HG02885 (cell line): ENCODE data around the gene RFX2.

Experiments used
- ATAC-seq: cut with Tn5 transposase; IDR thresholded peaks from one replicate; pipeline ENCODE4 v1.9.1; 2021; ENCODE audit warnings: mild to moderate bottlenecking; ENCODE audit not compliant: unreplicated experiment, poor library complexity

Gene RFX2

DNA sequence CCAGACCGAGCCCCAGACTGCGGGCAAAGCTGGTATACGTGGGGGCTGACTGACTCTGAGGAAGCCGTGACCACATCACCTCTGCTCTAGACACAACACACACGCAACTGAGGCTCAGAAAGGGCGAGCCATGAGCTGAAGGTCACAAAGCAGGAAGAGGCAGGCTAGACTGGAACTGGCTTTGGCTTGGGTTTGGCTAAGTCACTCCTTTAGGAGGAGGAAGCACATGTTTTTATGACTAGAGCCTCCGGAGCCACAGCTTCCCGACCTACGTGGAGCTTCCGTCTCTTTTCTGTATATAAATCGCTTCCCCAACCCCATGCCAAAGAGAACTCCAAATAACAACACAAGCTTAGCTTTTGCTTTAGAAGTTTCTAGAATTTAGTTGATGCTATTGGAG lies 48.0 kb downstream of the RFX2 start:
- ATAC-seq: no peak

DNA sequence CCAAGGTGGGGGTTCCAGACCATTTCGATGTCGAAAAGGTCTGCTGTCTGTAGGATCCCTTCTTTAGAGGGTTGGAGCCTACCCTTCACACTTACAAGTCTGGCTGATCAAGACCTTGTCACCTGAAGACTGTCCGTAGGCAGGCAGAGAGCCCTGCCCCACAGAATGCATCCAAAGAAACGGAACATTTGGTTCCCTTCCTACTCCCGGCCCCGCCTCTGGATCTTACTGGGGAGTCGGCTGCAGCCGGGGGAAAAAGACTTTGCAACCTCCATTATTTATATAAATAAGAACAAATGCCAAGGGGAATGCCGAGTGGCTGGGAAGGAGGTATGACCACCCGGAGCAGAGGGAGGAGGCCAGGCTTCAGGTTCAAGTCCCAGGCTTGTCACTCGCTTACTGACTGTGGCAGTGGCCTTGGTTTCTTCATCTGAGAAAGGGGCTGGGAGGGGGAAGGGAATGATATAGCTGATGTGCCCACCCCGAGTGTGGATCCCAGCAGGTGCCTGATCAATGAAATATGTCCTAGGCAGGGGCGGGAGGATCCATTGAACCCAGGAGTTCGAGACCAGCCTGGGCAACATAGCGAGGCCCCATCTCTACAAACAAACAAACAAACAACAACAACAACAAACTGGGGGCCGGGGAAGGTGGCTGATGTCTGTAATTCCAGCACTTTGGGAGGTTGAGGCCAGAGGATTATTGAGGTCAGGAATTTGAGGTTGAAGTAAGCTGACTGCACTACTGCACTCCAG lies 48.7 kb downstream of the RFX2 start:
- ATAC-seq: no peak

DNA sequence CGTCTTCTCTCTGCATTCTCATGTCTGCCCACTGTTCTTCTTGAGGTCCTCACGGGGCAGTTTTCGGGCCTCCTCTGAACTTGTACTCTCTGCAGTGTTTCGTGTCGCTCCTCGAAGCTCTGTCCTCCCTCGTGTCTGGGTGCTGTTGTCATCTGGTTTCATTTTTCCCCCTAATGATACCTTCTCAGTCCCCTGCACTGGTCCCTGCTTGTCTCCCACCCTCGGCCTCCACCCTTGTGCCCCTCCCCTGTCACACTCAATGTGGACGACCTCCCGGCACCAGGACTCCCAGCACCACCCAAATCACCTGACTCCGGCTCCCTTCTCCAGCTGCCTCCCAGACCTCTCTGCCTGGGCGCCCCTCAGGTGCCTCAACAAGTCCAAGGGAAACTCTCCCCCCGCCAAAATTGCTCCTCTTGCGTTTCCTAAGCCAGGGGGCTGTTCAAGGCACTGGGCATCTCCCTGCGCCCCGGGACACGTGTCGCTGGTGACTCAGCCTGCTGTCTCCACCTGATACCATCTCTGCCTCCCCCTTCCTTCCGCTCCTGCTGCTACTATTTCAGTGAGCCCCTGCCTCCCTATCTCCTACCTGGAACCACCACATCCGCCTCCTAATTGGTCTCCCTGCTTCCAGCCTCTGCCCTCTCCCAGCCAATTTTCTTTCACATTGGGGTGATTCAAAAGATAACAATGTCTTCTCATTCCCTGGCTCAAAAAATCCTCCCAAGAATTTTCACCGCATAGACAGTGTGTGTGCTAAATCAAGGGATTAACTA lies 49.5 kb downstream of the RFX2 start:
- no peak for ATAC-seq

DNA sequence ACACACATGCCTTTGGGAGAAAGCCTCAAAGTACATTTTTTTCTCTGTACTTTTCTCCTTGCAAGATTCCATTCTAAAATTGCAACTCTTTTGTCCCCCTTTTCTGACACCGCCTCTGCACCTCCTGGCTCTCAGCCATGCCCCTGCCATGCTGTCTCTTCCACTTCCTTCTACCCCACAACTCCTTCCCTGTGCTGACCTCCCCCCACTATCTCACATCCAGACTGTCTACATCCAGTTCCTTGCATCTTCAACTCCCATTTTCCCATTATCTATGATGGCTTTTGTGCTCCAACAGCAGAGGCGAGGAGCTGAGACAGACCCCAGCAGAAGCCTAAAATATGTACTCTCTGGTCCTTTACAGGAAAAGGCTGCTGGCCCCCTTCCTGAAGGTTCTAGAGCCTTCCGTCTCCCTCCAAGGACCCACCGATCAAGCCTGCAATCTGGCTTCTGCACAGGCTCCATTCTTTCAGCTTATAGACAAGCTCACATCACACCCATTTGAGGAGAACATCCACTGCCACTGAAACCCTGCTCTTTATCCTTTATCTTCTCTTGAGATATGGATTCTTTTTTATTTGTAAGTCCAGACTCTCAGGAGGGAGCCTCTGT lies 50.2 kb downstream of the RFX2 start:
- ATAC-seq: no peak

DNA sequence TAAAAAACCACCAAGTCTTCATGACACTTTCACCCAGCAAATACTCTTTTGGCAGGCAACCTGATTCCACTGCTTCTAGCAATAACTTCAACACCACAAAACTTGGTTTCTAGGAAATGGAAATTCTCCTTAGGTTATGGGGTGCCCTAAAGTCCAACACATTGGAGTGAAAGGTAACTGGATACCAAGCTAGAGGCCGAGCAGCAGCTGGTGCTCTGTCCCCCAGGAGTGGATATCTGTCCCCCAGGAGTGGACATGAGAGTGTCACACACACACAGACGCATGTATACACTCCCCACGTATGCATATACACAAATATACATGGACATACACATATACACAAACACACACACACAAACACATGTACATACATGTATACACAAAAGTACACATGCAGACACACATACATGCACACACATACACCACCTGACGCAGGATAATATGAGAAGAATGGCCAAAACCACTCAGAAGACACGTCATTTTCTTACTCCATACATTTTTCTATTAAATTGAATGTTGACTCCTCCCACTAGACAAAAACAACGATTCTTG lies 50.8 kb downstream of the RFX2 start:
- ATAC-seq: no peak

DNA sequence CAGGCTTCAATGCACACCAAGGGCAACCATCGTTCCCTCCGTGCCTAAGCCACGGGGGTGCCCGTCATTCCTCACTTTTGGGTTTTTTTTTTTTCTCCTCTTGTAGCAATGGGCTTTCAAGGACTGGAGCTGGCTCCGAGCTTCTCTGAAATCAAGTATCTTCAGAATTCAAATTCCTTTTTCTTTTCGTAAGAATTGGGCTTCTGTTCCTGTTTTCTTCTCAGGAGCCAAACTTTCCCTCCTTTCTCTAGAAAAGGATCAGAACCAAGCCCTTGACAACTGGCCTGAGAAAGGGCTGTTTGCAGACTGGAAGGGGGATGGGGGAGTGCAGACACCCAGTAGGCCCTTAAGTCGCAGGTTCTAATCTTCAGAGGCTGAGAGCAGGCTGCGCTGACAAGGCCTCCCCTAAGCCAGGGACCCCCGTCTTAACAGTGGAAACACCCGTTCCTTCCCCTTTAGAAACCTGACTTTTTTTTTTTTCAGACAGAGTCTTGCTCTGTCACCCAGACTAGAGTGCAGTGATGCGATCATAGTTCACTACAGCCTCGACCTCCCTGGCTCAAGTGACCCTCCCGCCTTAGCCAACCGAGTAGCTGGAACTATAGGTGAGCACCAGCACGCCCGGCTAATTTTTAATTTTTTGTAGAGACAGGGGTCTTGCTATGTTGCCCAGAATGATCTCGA lies 51.6 kb downstream of the RFX2 start:
- no peak for ATAC-seq

DNA sequence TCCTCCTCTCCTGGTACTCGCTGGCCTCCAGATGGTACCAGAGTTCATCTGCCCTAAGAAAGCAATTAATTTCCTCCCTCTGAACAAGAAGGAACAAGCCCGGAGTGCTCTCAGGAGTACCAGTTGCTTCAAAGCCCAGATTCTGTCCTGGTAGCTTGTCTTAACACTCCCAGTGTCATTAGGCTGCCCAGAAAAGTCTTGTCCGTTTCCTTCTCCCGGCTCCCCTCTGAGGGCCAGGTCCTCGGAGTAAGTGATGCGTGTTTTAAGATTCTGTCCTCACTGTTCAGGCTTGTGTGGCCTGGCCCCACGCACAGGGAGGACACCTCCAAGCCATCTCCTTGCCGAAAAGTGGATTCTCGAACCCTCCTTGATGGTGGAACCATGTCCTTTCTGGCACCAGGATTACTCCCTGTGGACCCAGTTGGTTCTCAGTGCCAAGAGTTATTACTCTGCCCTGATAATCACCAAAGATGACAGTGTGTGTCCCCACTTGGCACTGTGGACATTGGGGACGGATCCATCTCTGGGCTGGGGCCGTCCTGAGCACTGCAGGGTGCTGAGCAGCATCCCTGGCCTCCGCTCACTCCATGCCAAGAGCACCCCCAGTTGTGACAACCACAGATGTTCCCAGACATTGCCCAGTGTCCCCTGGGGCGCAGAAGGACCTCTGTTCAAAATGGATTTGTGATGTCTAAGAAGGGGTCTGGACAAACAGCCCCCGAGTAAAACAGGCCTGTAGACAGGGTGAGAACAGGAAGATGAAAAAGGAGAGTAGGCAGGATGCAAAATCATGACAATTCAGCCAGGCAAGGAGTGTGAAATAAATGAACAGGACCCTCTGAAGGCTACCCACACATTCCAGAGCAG lies 52.4 kb downstream of the RFX2 start:
- no peak for ATAC-seq

DNA sequence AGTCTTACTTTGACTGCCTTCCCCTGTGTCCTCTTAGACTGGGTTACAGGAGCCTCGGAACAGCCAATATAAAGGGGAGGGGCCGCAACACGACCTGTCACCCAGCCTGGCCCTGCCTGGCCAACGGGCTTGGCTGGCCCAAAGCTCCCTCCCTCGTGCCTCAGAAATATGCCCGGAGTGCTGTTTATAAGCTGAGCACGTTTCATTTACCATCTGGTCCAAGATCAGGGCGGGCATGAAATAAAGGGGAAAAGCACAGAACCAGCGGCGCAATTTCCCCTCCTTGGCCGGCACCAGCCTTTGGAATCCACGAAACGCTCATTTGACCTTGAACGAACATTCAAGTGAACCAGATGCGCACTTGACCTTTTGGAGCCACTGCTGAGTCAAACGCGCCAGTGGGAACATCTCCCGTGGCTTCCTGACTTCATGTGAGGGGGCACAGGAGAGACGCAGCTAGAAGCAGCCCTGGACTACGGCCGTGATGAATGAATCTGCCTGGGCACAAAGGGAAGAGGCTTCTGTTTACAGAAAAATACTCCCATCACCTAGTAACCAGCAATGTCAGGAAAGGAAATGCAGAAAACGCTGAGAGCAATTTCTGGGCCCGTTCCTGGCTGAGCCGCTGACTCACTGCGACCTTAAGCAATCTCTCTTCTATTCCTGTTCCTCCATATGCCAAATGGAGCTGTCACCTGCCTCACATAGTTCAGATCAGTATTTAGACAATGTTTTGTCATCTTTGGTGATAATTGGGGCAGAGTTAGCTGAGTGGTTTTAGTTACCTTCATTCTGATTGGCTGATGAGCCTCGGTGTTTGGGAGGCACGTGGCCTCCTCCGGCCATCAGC lies 53.3 kb downstream of the RFX2 start:
- ATAC-seq: no peak

DNA sequence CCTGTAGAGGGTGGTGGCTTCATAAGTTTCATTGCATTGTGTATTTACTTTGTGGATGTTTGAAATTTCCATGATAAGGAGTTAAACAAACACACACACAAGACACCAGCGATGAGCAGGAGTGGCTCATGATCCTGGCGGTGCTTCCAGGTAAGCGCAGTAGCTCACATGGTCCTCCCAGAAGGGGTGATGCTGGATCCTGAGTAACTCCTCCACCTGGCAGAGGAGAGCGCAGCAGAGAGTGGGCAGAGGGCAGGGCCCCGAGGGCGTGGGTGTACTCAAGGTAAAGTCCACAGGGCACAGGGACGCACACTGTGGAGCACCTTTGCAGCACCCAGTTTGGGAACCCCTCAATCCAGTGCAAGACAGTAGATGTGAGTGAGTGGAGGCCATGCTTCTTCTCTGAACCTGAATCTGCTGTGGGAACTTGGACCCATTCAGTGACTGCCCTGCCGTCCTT lies 54.0 kb downstream of the RFX2 start:
- ATAC-seq: no peak

DNA sequence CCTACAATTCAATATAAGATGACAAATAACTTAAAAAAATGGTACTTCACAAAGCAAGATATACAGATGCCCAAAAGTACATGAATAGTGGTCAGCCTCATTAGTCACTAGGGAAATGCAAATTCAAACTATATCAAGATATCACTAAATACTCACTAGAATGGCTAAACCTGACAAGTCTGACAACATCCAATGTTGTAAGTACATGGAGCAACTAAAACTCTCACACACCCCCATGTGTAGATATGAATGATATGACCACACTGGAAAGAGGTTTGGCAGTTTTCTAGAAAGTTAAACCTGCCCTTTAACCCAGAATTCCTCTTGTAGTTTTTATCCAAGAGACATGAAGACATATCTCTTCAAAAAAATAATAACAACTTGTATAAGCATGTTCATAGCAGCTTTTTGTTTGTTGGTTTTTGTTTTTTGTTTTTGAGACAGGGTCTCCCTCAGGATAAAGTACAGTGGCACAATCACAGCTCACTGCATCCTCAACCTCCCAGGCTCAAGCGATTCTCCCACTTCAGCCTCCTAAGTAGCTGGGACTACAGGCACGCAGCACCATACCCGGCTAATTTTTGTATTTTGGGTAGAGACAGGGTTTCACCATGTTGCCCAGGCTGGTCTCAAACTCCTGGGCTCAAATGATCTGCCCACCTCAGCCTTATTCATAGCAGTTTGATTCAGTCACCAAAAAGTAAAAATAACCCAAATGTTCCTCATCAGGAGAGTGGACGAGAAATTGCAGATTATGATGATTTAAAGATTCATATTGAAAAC lies 55.1 kb downstream of the RFX2 start:
- no peak for ATAC-seq

DNA sequence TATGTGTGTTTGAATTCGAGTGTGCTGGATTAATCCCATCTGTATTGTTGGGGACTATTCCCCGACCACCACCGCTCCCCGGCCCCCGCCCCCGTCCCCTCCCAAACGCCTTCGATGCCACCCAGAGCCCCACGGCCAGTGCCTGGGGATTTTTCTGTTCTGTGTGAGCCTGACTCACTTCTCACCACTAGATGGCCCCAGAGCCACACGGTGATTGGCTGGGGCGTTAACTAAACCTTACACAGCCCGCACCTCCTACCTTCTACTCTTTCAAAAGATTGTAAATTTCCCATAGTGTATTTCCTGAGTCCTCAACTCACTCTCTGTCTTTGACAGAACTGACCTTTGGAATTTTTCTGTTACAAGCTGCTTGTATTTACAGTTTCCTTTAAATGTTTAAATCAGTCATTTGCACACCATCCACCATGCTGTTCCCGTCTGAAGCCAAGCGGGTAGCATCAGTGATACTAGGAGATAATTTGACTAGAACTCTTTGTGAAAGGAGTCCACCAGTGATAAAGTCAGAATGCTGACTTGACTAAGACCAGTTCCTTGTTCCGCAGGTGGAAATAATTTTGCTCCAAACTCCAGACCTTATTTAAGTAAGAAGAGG lies 61.4 kb downstream of the RFX2 start:
- no peak for ATAC-seq

DNA sequence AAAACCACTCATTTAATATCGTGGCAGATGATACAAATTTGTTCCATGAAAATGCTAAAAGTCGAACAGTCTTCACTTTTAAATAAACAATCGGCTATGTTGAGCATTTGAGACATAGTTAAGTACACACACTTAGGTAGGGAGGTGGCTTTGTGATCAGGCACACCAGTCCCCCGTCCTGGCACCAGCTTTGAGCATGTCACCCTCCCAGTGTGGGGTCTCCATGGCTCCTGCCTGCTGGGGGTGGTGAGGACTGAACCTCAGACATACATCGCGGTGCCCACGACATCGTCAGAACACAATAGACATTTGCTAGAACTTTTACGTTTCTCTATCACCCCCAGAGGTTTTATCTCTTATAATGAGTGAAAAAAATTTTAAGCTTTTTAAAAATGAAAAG lies 62.0 kb downstream of the RFX2 start:
- no peak for ATAC-seq

DNA sequence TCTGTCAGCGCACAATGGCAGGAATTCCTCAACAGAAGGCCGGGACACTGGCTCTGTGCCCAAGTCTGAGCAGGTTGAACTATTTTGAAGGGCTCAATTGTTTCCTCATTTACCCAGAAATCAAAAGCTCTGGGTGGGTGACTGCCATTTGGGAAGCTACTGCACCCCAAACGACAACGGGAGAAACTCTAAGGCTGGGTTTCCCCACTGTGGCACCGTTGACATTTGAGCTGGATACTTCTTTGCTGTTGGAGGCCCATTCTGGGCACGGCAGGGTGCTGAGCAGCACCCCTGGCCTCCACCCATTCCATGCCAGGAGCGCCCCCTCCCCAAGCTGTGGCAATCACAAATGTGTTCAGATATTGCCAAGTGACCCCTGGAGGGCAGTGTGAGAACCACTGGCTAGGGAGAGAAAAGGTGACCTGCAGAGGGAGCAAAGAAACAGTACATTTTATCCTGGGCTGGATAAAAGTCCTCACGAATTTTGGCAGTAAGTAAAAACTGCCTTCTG lies 62.5 kb downstream of the RFX2 start:
- no peak for ATAC-seq

DNA sequence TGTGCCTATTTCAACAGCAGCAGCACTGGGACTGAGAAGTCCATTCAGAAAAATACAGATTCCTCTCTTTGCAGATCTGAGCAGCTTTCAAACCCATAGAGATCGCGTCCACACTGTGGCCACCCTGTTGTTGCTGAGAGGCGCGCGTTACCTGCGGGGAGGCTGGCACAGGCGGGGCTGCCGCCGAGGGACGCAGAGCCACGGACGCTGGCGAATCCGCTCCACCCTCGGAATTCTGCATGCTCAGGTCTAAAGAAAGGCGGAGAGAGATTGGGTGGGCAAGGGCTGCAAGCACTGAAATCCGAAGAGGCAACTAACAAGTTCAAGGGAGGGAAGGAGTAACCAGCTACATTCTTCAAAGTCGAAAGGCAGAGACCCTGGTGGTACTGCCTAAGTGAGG lies 63.0 kb downstream of the RFX2 start:
- ATAC-seq: no peak

DNA sequence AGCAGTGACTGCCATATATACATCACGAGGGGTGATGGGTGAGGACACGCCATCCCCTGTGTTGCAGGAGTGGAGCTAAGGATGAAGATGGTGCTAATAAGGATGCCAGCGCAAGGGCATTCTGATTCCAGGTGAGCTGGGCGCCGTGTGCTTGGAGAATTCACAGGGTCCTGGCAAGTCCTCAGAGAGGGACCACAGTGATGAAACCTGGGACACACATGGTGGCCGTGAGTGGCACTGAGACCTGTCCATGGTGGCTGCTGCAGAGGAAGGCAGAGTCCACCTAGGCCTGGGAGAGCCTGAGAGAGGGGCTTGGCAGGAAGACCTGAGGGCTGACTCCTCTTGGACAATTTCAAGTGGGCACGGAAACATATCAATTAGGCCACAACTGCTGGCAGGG lies 65.2 kb downstream of the RFX2 start:
- ATAC-seq: no peak

DNA sequence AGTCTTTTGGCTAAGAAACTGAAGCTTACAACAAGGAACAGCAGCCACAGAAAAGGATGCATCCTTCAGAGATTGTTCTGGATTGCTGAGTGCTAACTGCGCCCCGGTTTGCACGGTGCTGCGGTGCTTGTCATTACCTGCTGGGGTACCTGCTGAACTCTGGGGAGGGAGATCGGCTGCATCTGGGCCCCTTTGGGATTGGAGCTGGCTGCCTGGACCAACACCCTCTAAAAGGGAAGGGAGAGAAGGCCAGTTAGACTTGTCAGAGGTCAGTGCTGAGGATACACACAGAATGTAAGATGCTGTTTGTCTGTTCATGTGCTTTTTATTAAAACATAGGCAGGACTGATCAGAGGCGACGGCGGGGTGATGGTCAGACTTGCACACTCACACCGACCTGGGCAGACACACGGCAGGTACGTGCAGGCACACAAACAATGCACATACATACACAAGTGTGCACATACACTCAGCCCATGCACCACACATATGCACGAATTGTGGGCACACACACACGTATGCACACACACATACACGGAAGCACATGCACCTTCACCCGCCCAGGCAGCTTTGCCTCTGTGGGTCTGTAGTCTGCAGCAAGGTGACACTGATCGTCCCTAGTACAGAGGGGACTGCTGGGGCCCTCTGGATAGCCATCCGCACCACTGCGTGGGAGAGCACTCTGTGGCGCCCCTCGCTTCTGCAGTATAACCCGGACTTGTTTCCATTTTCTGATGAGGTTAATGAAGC lies 66.1 kb downstream of the RFX2 start:
- no peak for ATAC-seq
